Fibroblast of upper back skin (primary cell): ENCODE measurements around the gene TSPAN18.

Experiments
- DNase-seq: peaks from one replicate; pipeline ENCODE4 v3.0.0-alpha.2; 2013

TSPAN18 gene

DNA sequence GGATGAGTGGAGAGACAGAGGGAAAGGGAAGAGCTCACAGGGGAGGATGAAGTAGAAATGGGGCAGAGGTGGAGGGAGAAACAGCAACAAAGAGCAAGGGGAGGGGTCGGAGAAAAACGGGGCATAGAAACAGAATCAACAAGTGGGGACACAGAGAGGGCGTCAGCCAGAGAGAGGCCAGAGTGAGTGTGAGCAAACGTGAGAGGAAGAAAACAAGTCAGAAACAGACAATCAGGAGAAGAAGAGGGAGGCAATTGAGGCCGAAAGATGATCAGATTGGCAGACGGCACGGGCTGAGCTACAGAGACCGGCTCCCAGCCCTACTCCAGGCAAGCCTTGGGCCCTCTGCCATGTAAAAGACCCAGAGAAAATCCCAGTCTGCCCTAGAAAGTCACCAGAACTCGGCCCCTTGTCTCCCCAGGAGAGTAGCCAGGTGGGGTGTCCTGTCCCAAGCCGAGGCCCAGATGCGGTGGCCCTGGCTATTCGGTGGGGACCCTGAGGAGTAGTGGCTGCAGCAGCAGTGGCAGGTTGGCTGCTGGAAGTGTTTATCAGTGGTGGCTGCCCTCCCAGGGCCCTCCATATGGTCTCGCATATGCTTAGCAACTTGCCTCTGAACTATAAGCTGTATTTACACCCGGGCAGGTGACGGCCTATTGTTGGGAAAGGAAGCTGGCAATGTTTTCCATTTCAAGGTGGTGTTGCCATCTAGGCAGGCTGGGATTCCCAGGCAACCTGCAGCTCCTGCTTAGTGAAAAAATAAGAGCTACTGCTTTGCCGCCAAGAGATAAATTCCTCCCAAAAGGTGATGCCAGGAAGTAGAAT is 14.8 kb upstream of the TSPAN18 start:
- DNase-seq = no peak

DNA sequence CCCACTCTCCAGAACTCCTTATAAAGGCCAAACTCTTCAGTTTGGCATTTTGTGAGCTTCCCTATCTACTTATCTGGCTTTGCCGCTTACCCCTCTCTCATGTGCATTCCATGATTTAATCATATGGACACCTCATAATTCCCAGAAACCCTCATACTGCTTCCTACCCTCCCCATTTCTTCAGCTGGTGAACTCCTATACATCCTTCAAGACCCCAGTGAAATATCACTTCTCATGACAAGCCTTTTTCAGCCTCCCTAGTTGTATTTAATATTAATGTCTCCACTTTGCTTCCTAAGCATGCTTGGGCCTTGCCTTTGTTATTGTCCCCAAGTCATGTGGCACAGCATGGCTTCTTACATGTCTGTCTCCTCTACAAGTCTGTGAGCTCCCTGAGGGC is 13.7 kb upstream of the TSPAN18 start:
- no peak for DNase-seq

DNA sequence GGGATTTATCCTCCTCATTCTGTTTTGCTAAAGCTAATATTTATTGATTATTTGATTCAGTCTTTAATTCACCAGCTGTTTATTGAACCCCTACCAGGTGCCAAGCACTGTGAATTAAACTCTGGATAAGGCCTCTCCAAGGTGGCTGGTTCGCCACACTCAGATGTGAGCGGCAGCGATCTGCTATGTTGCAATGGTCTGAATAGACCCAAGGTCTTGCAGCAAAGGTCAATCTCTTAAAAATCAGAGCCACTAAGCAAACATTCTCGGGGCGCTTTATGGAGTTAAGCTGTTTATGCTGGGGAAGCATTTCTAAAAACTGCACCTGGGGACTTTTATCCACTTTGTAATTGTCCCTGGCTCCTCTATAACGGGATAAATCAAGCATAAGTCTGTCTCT is 10.5 kb upstream of the TSPAN18 start:
- no peak for DNase-seq

DNA sequence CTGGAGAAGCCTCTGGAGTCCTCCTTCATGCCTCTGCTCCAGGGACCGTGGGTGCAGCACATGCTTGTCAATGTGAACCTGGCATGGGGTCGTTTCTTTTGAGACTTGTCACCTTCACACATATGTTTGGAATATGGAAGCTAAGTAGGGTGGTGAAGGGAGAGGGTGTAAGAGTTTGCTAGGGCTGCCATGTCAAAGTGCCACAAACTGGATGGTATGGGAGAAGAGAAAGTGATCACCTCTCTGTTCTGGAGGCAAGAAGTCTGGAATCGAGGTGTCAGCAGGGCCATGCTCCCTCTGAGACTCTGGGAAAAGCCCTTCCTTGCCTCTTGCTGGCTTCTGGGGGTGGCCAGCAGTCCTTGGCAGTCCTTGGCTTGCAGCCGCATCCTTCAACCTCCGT is 8.7 kb upstream of the TSPAN18 start:
- DNase-seq = no peak

DNA sequence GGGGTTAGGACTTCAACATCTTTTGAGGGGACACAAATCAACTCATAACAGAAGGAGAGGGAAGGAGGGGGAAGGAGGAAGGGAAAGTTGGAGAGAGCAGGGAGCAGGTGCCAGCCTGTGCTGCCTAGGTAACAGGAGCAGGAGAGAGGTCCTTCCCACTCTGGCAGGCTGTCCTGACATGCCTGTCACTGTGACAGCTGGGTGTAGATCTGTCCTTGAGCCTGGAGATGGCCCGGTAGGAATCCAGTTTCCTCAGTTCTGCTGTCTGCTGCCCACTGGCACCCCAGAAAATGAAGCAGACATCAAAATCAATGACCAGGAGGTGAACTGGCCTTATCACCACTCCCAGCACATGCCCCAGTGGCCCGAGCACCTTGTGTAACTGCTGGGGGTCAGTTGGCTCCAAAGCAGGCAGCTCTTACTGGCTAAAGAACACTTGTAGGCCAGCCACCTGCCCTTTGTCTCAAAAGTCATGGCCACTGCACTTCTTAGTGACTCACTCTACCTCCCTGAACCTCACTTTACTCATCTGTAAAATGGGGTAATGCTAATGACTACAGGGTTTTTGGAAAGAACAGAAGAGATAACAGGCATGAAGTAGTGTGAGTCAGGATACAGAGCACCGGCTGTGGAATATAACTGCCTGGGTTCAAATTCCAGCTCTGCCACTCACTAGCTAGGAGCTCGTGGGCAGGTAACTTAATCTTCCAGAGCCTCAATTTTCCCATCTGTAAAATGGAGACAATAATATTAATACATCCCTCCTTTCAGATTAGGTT is 8.0 kb upstream of the TSPAN18 start:
- DNase-seq = no peak

DNA sequence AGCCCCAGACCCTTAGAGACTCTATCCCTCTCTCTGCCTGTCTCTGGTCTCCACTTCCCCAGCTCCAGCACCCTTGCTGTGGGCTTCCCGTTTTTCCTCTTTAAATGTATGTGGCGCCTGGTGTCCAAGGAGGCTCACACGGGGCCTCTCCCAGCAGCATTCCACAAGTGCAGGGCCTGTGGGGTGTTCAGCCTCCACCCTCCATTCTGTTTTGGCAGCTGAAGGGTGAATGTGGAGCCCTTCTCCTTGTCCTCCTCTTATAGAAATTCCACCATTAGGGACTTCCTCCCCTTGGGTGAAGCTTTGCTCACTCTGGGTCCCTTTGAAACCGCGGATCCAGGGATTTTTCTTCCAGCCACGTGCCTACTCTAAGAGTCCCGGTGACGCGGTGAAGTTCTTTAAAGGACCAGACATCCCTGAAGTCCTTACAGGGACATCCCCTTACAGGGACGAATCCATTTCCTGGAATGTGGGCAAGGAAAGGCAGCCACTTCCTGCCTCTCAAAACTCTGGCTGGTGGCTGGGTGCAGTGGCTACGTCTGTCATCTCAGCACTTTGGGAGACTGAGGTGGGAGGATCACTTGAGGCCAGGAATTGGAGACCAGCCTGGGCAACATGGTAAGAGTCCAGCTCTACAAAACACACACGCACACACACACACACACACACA is 1.6 kb upstream of the TSPAN18 start:
- DNase-seq = no peak

DNA sequence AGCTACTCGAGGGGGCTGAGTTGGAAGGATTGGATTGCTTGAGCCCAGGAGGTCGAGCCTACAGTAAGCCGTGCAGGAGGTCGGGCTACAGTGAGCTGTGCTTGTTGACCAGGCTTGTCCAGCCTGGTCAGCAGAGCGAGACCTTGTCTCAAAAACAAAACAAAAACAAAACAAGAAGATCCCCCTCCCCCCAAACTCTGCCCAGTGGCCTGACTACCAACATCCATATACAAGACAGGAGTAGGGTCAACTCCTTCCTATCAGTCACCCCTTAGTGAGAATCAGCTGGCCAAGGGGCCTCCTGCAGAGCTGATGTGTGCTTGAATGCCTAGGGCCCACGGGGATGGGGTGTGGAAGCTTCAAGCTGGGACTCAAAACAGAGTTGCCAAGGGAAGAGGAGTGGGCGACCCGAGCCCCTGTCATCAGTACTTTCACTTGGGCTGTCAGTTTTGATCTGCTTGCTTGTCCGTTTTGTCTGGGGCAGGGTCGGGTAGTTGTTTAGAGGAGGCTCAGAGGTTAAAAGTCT is 942 bp upstream of the TSPAN18 start:
- no peak for DNase-seq

DNA sequence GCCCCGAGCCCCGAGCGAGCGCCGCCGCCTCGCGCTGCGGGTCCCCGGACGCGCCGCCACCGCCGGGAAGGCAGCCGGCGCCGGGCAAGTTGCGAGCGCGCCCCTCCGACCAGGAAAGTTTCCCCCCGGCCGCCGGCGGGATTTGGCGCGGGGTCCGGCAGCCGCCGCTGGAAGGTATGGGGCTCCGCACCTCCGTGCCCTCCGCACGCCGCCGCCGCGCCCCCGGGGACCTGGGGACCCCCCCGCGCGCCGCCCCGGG is 281 bp downstream of the TSPAN18 start:
- DNase-seq = no peak

DNA sequence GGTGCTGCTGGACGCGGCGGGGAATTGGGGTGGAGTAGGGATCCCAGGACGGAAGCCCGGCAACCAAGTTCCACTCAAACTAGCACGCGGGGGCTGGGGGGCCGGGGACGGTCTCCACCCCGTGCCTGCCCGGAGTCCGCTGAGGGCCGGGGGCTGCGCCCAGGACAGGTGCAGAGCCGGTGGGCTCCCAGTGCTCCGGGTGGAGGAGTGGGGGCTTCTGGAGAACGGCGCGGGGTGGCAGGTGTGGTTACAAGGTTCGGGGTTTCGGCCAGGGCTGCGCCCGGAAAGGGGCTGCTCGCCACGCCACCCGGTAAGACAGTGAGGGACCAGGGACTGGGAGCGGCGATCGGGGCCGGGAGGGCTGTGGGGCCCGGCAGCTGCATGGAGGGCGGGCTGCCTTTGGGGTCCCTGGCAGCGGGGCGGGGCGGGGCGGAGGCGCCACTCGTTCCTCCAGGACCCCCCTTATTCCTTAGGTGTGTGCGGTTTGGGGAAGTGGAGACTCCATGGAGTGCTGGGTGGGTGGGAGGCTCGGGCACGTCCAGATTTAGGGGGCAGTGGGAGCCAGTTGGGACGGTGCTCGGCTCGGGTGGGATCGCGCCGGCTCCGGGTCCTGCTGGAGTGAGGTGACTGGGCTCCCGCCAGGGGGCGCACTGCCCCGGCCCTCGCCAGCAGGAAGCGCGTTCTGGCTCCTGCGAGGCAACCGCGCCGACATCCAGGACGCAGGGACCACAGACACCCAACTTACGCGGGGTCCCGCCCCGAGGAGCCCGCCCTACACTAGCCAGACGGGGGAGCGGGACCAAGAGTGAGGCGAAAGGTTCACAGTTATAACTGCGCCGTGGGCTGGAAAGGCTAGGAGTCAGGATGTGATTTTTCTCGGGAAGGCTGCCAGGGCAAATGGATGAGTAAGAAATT is 868 bp downstream of the TSPAN18 start:
- peak; percentile 91 for DNase-seq

DNA sequence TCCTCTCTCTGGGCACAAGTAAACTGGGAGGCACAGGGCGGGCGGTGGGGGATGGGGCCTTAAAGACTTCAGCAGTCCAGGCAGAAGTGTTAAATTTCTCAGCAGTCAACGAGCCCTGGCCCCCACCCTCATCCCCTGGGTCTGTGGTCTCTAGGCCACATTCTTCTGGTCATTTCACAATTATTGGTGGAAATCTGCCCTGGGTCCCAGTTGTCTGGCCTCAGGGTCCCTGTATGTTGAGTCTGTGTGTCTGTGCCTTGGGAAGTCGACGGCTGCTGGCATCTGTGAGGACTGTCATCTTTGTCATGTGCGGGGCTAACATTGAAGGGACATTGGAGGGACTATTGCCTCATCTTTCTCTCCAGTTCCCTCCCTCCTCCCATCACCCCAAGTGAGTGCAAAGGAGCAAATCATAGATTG is 1.7 kb downstream of the TSPAN18 start:
- no peak for DNase-seq

DNA sequence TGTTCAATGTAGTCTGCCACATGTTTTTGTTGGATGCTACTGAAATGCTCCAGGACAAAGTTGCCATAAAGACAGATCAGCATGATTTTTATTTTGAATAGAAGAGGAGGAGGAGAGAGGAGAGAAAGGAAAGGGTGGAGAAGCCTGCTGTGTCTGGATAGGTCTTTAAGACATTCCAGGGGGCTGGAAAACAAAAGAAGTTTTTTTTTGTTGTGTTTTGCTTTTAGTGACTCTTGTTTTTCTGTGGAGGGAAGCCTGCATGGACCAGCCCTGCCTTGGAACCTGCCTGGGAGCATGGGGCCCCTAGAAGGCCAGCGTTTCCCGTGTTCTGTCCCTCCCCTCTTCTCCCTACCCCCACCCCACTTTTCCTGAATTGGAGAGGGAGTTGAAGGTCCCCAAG is 2.3 kb downstream of the TSPAN18 start:
- DNase-seq = no peak

DNA sequence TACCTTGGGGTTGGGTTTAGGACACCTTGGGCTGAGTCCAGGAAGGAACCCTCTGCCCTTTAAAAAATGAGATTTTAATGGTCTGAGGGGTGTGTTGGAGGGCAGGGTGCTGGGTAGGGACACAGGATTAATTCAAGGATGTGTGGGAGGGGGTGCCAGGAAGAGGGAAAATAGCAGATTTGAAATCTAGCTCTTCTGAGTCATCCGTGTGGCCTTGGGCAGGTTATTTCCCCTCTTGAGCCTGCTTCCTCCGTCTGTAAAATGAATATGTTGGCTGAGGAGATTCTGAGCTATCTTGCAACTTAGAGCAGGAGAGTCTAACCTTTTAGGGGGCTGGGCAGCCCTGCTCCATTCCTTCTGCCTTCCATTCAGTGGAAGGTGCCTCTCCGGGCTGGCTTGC is 3.0 kb downstream of the TSPAN18 start:
- DNase-seq = no peak

DNA sequence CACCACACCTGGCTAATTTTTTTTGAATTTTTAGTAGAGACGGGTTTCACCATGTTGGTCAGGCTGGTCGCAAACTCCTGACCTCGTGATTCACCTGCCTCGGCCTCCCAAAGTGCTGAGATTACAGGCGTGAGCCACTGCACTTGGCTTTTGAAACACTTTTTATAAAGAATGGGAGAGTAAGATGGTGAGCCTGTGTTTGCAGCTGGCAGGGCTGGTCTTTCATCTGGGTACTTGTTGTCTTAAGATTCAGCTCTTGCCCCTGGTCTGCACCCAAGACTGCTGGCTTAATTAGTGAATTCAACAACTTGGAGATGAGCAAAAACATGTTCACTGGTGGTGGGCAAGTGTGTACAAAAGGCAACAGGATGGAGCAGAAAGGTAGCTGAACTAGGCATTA is 4.0 kb downstream of the TSPAN18 start:
- DNase-seq = no peak

DNA sequence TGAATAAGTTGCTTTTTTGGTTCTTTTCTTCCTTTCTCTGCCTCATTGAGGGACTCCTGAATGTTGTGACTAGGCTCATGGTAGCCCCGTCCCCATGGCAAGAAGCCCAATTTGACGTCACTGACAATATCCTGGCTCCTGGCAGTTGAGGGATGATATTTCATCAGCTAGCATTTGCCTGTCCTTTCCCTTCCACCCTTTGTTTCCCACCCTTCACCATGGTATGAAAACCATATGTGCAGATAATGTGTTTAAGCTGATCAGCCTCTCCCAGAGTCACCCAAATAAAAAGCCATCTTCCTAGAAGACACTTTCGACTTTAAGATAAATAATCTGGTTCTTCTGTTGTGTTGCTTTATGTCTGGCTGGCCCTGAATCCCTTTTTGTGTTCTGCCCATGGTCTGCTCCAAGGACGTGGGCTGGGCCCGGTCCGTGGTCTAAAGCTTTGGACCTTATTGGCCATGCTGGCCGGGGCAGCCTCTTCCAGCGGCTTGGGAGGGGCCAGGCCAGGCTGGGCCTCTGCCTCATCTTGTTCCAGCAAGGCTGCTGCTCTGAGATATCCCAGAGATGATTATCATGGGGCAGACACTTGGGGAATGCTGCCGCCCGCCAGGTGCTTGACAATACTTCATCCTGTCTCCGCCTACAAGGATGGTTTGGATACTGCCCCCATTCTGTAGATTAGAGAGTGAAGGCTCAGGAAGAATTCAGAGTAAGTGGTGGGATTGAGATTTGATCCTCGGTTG is 5.1 kb downstream of the TSPAN18 start:
- peak; percentile 93 for DNase-seq

DNA sequence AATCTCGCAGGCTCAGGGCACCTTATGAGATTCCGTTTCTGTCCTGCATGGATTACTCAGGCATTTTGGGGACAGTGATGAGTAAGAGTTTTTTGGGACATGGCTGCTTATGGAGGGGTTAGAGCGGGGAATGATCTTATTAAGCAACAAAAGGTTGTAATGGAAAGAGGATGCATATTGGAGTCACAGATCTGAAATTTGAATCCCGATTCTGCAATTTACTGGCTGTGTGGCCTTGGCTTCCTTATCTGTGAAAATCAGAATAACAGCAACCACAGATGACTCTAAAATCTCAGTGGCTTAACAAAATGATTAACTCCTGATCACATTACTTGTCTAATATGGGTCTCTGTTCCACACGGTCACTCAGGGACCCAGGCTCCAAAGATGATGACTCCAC is 5.8 kb downstream of the TSPAN18 start:
- DNase-seq = no peak

DNA sequence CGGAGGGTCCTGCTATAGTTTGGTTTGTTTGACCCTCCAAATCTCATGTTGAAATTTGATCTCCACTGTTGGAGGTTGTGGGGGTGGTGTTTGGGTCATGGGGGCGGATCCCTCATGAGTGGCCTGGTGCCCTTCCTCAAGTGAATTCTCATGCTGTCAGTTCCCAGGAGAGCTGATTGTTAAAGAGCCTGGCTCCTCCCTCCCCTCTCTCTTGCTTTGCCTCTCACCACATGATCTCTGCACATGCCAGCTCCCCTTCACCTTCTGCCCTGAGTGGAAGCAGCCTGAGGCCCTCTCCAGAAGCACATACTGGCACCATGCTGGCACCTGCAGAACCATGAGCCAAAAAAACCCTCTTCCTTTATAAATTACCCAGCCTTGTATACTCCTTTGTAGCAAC is 7.1 kb downstream of the TSPAN18 start:
- DNase-seq = no peak

DNA sequence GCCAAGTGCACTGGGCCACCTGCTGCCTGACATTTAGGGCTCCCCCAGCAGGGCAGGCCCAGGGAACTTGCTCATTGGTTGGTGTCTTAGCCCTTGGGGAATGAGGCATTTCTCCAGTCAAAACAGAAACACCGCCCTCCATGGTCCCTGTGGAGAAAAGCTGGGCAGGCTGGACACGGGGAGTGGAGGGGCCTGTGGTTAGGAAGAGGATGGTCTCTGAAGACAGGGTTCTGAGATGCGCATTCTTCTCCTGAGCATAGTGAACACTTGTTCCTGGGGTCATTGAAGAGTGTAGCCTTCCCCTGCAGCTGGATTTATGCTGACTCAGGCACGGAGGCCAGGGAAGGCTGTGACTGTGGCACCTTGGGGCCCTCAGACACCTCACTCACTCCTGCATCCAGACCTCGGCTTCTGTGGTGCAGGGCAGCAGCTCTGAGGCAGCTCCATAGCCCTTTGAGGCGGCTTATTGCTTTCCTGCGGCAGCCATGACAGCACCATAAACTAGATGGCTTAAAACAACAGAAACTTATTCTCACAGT is 8.2 kb downstream of the TSPAN18 start:
- DNase-seq = no peak

DNA sequence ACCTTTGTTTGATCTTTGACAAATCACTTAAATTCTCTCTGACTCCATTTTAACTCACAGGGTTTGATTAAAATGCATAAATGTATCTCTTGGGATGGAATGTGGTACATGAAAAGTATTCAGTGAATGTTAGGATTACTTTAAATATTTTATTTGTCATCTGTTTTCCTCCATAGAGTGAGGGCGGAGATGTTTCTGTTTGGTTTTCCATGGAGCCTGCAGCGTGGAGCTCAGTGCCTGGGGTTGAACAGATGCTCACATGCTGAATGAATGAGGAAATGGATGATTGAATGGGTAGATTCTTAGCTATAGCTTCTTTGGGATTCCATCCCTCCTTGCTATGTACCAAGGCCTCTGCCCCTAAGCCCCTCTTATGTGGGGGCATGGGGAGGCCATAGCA is 10.0 kb downstream of the TSPAN18 start:
- DNase-seq = peak; percentile 54

DNA sequence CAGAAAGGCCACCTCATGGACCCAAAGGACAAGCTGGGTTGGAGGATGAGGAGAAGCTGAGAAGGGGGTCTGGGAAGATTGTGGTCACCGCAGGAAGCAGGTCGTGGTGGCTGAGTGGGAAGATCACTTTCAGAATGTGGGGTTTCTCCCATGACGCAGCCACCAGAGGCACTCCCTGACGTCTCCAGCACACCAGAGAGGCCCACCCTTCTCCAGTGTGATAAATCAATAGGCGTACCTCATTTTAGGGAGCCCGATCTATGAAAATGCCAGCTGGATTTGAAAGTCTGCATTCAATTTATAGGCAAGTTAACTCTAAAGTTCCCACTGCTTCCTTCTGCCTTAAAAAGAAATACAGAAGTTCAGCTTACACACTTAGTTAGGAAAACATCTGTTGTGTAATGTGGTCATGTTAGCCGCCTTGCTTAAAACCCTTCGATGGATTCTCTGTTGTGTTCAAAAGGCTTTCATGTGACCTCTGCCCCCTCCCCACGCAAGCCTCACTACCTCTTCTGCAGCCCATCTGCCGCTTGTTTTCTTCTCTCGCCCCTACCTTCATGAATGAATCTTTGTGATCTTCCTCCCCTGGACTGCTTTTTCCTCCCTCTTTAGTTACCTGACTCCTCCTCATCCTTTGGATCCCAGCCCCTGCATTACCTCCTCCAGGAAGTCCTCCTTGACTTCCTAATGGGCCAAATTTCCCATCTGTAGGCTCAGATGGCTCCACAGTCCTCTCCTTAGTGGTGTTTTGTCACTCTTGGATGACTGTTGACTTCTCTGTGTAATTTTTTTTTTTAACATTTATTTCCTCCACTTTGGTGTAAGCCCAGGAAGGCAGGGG is 10.7 kb downstream of the TSPAN18 start:
- no peak for DNase-seq

DNA sequence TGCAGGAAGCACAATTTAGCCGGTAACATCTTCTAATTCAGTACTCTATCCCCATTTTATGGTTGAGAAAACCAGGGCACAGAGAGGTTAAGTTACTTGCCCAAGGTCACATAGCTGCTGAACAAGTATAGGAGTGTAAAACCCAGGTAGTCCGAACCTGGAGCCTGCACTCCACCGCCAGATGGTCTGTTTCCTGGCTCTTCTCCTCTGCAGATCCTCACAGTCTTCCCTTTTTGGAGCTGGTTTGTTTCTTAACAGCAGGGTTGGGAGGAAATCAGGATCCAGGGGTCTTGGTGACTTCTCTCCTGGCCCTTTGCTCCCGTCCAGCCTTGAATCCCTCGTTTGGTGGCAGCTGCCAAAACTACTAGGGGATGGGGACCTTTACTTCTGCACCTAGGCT is 12.0 kb downstream of the TSPAN18 start:
- DNase-seq = no peak

DNA sequence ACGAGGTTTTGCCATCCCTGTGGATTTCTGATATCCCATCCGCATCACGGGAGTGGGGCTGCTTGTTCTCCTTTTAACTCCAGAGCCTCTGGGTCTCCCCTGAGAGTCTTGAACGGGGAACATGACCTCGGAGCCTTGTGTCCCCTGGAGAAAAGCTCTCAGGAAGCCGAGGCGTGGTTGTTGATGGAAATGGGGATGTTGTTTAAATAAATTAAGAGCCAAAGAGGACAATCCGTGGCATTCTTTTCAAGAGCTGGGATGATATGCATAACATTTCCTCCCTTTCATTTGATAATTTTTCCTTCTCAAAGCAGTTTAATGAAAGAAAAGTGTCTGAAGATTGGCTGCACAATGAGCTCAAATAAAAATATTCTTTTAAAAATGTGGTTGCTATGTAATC is 14.2 kb downstream of the TSPAN18 start:
- DNase-seq = no peak
